Neural progenitor cell (in vitro differentiated cells): ENCODE results near the gene ACP4. TPM values are rescaled to one million over a fixed set of nuclear protein-coding genes. Genes with fewer than 3 reads are reported as not detected.

Experiments
- DNase-seq: peaks from one replicate; pipeline ENCODE4 v3.0.0-alpha.2; 2016; ENCODE audit warnings: low spot score
- H2AFZ ChIP-seq: fragments of 200-600 bp; sonication (generic); replicated peaks from 2 replicates; pipeline ENCODE4 v1.6.1; 2016; ENCODE audit warnings: antibody characterized with exemption
- H3F3A ChIP-seq: fragments of 200-600 bp; sonication (generic); 2 replicates; pipeline ENCODE4 v1.6.1; 2016; ENCODE audit warnings: antibody characterized with exemption, low read depth
- H3K27ac ChIP-seq: fragments of 200-600 bp; sonication (generic); 2 replicates; pipeline ENCODE4 v1.5.1; 2016; ENCODE audit warnings: mild to moderate bottlenecking
- H3K27me3 ChIP-seq: fragments of 200-600 bp; sonication (generic); 2 replicates; pipeline ENCODE4 v1.6.1; 2016; ENCODE audit warnings: mild to moderate bottlenecking, moderate library complexity
- H3K36me3 ChIP-seq: fragments of 200-600 bp; sonication (generic); 2 replicates; pipeline ENCODE4 v1.5.1; 2016
- H3K4me1 ChIP-seq: fragments of 200-600 bp; sonication (generic); 2 replicates; pipeline ENCODE4 v1.6.1; 2016; ENCODE audit warnings: mixed run types
- H3K4me2 ChIP-seq: fragments of 200-600 bp; sonication (generic); 2 replicates; pipeline ENCODE4 v1.6.1; 2016
- H3K4me3 ChIP-seq: fragments of 200-600 bp; sonication (generic); 2 replicates; pipeline ENCODE4 v1.5.1; 2016
- H3K79me2 ChIP-seq: fragments of 200-600 bp; sonication (generic); 2 replicates; pipeline ENCODE4 v1.6.1; 2016; ENCODE audit warnings: low read depth
- H3K9ac ChIP-seq: fragments of 200-600 bp; sonication (generic); 2 replicates; pipeline ENCODE4 v1.6.1; 2016
- H3K9me3 ChIP-seq: fragments of 200-600 bp; sonication (generic); 2 replicates; pipeline ENCODE4 v1.5.1; 2016; ENCODE audit warnings: low read depth
- H4K20me1 ChIP-seq: fragments of 200-600 bp; sonication (generic); 2 replicates; pipeline ENCODE4 v1.6.1; 2016; ENCODE audit warnings: low read depth
- H3K27ac Mint-ChIP-seq: 3 replicates; pipeline ENCODE4 v1.8.0; 2021; ENCODE audit warnings: mixed read lengths
- H3K27me3 Mint-ChIP-seq: 2 replicates; pipeline ENCODE4 v1.8.0; 2022; ENCODE audit warnings: low read depth, mild to moderate bottlenecking, inconsistent platforms, moderate library complexity, mixed read lengths; ENCODE audit not compliant: insufficient read depth
- H3K36me3 Mint-ChIP-seq: 3 replicates; pipeline ENCODE4 v1.8.0; 2021; ENCODE audit warnings: mixed read lengths
- H3K4me1 Mint-ChIP-seq: 3 replicates; pipeline ENCODE4 v1.8.0; 2021; ENCODE audit warnings: mixed read lengths
- H3K4me3 Mint-ChIP-seq: 3 replicates; pipeline ENCODE4 v1.8.0; 2021; ENCODE audit warnings: mild to moderate bottlenecking, moderate library complexity, mixed read lengths
- H3K9me3 Mint-ChIP-seq: 3 replicates; pipeline ENCODE4 v1.8.0; 2020; ENCODE audit warnings: mixed read lengths
- CTCF ChIP-seq: fragments of 200-600 bp; sonication (generic); IDR thresholded peaks from 2 replicates; pipeline ENCODE4 v1.5.1; 2017; ENCODE audit warnings: antibody characterized with exemption, mild to moderate bottlenecking
- EZH2 ChIP-seq: fragments of 200-600 bp; sonication (generic); IDR thresholded peaks from 2 replicates; pipeline ENCODE4 v1.6.1; 2017; ENCODE audit warnings: antibody characterized with exemption, mild to moderate bottlenecking, moderate library complexity
- EZH2phosphoT487 ChIP-seq: fragments of 200-600 bp; sonication (generic); IDR thresholded peaks from 2 replicates; pipeline ENCODE4 v1.6.1; 2017; ENCODE audit warnings: antibody characterized with exemption
- total RNA-seq: library from RNA; depleted of rRNA; stranded (reverse); fragments of >200 nt; gene quantifications from 2 replicates; pipeline ENCODE4 v1.2.3, GENCODE V29; 2015; ENCODE audit warnings: low replicate concordance

ACP4 gene
- total RNA-seq, 1 donor from 2014 or later, result not detected

- TF ChIP-seq EZH2 (no peak), CTCF (no peak), EZH2phosphoT487 (no peak)
Observed at GRCh38 chr19:50792272-50793250, 2.3 kb downstream of the ACP4 start.

GRCh38 chr19:50793558-50794065 lies 3.4 kb downstream of the ACP4 start:
- no peaks in the 10 kb centered on the region for H3K36me3 ChIP-seq
- H3K4me2 ChIP-seq, result no peak overlapping the region
- Mint-ChIP-seq H3K4me1 (peaks cover 3% of the 10 kb centered on the region), H3K27ac (peak overlapping the region; percentile 50), H3K36me3 (peaks cover 7% of the 10 kb centered on the region), H3K27me3 (peaks cover 8% of the 10 kb centered on the region), H3K9me3 (peaks cover 2% of the 10 kb centered on the region), H3K4me3 (peak overlapping the region; percentile 48)
- no peaks in the 10 kb centered on the region for H3K9me3 ChIP-seq
- H3K4me1 ChIP-seq, result peaks cover 4% of the 10 kb centered on the region
- H3F3A ChIP-seq, result peaks cover 36% of the 10 kb centered on the region
- peaks cover 45% of the 10 kb centered on the region for H4K20me1 ChIP-seq
- no peak overlapping the region for H3K27ac ChIP-seq
- no peaks in the 10 kb centered on the region for H3K79me2 ChIP-seq
- H2AFZ ChIP-seq, result no peak overlapping the region
- H3K4me3 ChIP-seq, result no peak overlapping the region
- no peaks in the 10 kb centered on the region for H3K27me3 ChIP-seq
- TF ChIP-seq CTCF, result no peak
- TF ChIP-seq EZH2, result no peak
- TF ChIP-seq EZH2phosphoT487, result no peak
- no peak overlapping the region for H3K9ac ChIP-seq
- DNase-seq, result no peak

More at GRCh38 chr19:50792272-50793250, 2.3 kb downstream of the ACP4 start:
- Histone ChIP-seq H3K4me2 (no peak overlapping the region), H3K4me1 (peaks cover 4% of the 10 kb centered on the region), H3K79me2 (no peaks in the 10 kb centered on the region), H3K27me3 (peaks cover 3% of the 10 kb centered on the region), H3K9ac (no peak overlapping the region), H3K27ac (no peak overlapping the region), H4K20me1 (peaks cover 34% of the 10 kb centered on the region), H3K4me3 (no peak overlapping the region), H3F3A (peaks cover 27% of the 10 kb centered on the region), H3K36me3 (no peaks in the 10 kb centered on the region), H2AFZ (no peak overlapping the region), H3K9me3 (no peaks in the 10 kb centered on the region)
- H3K27ac Mint-ChIP-seq, result no peak overlapping the region
- peaks cover 3% of the 10 kb centered on the region for H3K4me1 Mint-ChIP-seq
- peaks cover 2% of the 10 kb centered on the region for H3K9me3 Mint-ChIP-seq
- DNase-seq, result no peak
- H3K4me3 Mint-ChIP-seq, result no peak overlapping the region
- H3K27me3 Mint-ChIP-seq, result peaks cover 8% of the 10 kb centered on the region
- peaks cover 7% of the 10 kb centered on the region for H3K36me3 Mint-ChIP-seq

- Histone ChIP-seq H3K9ac (no peak overlapping the region), H3K27ac (no peak overlapping the region), H3K36me3 (no peaks in the 10 kb centered on the region), H2AFZ (no peak overlapping the region), H3K4me1 (peaks cover 4% of the 10 kb centered on the region), H3K9me3 (no peaks in the 10 kb centered on the region), H3K4me3 (no peak overlapping the region), H3F3A (peaks cover 38% of the 10 kb centered on the region), H3K4me2 (no peak overlapping the region), H4K20me1 (peaks cover 51% of the 10 kb centered on the region), H3K79me2 (peaks cover 5% of the 10 kb centered on the region), H3K27me3 (no peaks in the 10 kb centered on the region)
- no peak for DNase-seq
- H3K27me3 Mint-ChIP-seq, result peaks cover 8% of the 10 kb centered on the region
- TF ChIP-seq EZH2phosphoT487, result no peak
- TF ChIP-seq CTCF, result no peak
- no peak for TF ChIP-seq EZH2
- H3K36me3 Mint-ChIP-seq, result peaks cover 7% of the 10 kb centered on the region
- H3K4me1 Mint-ChIP-seq, result peaks cover 3% of the 10 kb centered on the region
- H3K9me3 Mint-ChIP-seq, result peaks cover 2% of the 10 kb centered on the region
- peak overlapping the region; percentile 48 for H3K4me3 Mint-ChIP-seq
- peak overlapping the region; percentile 50 for H3K27ac Mint-ChIP-seq
Observed at GRCh38 chr19:50794074-50794875, 4.1 kb downstream of the ACP4 start.
